ENCODE data around the gene VEZF1.

VEZF1 gene

DNA sequence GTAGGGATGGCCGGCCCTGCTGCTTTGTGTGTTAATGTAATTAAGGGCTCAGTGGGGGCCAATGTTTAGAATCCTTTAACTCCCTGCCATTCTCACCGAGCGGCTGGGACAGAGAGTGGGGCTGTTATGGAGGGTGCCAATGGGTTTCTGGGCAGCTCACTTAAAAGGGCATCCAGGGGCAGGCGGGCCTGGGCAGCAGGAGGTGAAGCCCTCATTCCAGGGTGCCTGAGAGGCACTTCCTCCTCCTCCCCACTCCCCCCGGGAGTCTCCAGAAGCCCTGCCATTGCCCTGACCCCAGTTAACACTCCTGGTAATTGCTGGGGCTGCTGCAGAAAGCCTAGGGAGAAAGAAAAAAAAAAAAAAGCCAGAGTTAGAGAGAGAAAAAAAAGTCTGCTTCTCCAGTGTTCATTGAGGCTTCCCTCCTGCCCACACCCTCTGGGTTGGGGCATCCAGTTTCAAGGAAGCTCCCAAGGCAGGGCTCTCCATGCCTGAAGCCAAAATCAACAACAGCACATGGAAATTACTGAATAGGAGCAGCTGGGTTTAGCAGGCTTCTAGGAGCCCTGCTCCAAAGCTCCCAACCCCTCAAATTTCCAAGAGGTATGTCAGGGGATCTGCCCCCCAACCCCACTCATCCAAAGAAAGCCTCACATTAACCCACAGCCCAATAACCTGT is 60.9 kb downstream of the VEZF1 start:
- peak; percentile 90 for DNase-seq

DNA sequence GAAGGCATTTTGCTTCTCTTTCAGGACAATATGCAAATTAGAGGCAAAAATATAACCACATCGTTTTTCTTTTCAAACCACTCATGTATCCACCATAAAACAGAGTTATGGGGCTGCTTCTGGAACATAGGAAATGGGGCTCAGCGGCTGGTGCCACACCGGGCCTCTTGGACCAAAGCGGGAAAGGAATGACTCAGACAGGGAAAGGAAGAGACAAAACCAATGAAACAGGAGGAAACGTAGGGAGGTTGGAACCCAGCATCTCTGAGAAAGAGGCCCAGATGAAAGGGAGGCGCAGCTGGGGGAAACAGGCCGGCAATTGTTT is 61.4 kb downstream of the VEZF1 start:
- DNase-seq, result no peak

DNA sequence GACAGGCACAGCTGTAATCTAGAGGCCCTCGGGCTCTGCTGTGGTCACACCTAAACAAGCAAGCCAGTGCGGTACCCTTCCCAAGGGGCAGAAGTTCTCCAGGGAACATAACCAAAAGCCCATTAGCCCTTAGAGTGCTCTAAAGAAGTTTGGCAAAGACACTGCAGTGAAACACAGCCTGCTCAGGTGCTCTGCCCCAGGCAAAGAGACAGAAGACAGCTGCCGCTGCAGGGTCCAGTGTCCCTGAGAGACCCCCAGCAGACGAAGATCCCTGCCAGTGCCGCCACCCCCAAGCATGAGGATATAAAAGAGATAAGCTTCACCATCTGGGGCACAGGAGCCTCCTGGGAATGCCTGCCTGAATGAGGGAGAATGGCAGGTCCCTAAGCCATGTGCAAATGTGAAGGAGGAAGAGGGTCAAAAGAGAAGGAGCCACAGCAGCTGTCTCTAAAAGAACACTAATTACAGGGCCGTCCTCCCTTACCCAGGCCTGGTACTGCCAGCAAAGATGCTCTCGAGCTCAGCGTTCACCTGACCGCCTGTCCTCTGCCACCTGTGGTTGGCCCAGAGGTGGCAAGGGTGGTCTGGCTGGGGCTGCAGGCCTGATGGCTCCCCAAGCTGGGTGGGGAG is 62.6 kb downstream of the VEZF1 start:
- DNase-seq, result peak; percentile 96

- peak; percentile 57 for DNase-seq
Observed at GRCh38 chr17:57924677-57925076, 63.4 kb downstream of the VEZF1 start.

All from NCI-H2171 (cell line).